Astrocyte (in vitro differentiated cells and primary cell): ENCODE measurements around the gene PARP1. TPM values are rescaled to one million over a fixed set of nuclear protein-coding genes. Genes with fewer than 3 reads are reported as not detected.

ENCODE experiments used
- DNase-seq: peaks from one replicate; pipeline ENCODE4 v3.0.0-alpha.2; 2010; ENCODE audit warnings: low read depth
- FAIRE-seq: peaks from 2 replicates; lab custom pipeline; 2011; peaks lifted over from hg19 to GRCh38; lab: Jason Lieb, UNC
- H2AFZ ChIP-seq: 2 replicates; pipeline ENCODE4 v1.6.0; 2012; ENCODE audit warnings: low read depth, low read length, inconsistent platforms
- H3K27ac ChIP-seq: 2 replicates; pipeline ENCODE4 v1.5.1; 2011; ENCODE audit warnings: low read depth, low read length, inconsistent platforms
- H3K27me3 ChIP-seq: 2 replicates; pipeline ENCODE4 v1.6.0; 2011; ENCODE audit warnings: low read length, inconsistent platforms; ENCODE audit not compliant: insufficient read depth
- H3K36me3 ChIP-seq: 2 replicates; pipeline ENCODE4 v1.5.1; 2011; ENCODE audit warnings: low read length, inconsistent platforms; ENCODE audit not compliant: insufficient read depth
- H3K4me1 ChIP-seq: 2 replicates; pipeline ENCODE4 v1.5.1; 2011; ENCODE audit warnings: low read length, inconsistent platforms; ENCODE audit not compliant: insufficient read depth
- H3K4me2 ChIP-seq: 2 replicates; pipeline ENCODE4 v1.6.0; 2012; ENCODE audit warnings: low read length, inconsistent platforms
- H3K4me3 ChIP-seq: 2 replicates; pipeline ENCODE4 v1.5.1; 2011; ENCODE audit warnings: low read depth, mild to moderate bottlenecking, low read length, inconsistent platforms; ENCODE audit not compliant: insufficient read depth
- H3K79me2 ChIP-seq: 2 replicates; pipeline ENCODE4 v1.6.0; 2012; ENCODE audit warnings: mild to moderate bottlenecking, low read length, inconsistent platforms; ENCODE audit not compliant: insufficient read depth
- H3K9ac ChIP-seq: 2 replicates; pipeline ENCODE4 v1.6.0; 2012; ENCODE audit warnings: mild to moderate bottlenecking, low read length, inconsistent platforms
- H3K9me3 ChIP-seq: 2 replicates; pipeline ENCODE4 v1.5.1; 2012; ENCODE audit warnings: low read depth, mild to moderate bottlenecking, low read length, inconsistent platforms; ENCODE audit not compliant: insufficient read depth
- H4K20me1 ChIP-seq: 2 replicates; pipeline ENCODE4 v1.6.0; 2012; ENCODE audit warnings: low read length, inconsistent platforms; ENCODE audit not compliant: insufficient read depth
- H3K27ac Mint-ChIP-seq: one replicate; pipeline ENCODE4 v1.8.0; 2021; ENCODE audit warnings: mild to moderate bottlenecking, mixed read lengths; ENCODE audit not compliant: unreplicated experiment
- H3K27me3 Mint-ChIP-seq: one replicate; pipeline ENCODE4 v1.8.0; 2021; ENCODE audit warnings: low read depth, mixed read lengths; ENCODE audit not compliant: unreplicated experiment
- H3K36me3 Mint-ChIP-seq: one replicate; pipeline ENCODE4 v1.8.0; 2021; ENCODE audit warnings: low read depth, mixed read lengths; ENCODE audit not compliant: unreplicated experiment
- H3K4me1 Mint-ChIP-seq: one replicate; pipeline ENCODE4 v1.8.0; 2021; ENCODE audit warnings: low read depth, mixed read lengths; ENCODE audit not compliant: unreplicated experiment
- H3K4me3 Mint-ChIP-seq: one replicate; pipeline ENCODE4 v1.8.0; 2021; ENCODE audit warnings: mild to moderate bottlenecking, moderate library complexity, mixed read lengths; ENCODE audit not compliant: unreplicated experiment
- H3K9me3 Mint-ChIP-seq: one replicate; pipeline ENCODE4 v1.8.0; 2021; ENCODE audit warnings: mild to moderate bottlenecking, mixed read lengths; ENCODE audit not compliant: unreplicated experiment
- CTCF ChIP-seq: IDR thresholded peaks from 2 replicates; pipeline ENCODE4 v1.5.1; 2011; ENCODE audit warnings: low read depth, mild to moderate bottlenecking, inconsistent platforms, low read length, moderate library complexity; ENCODE audit not compliant: insufficient read depth
- EZH2 ChIP-seq: IDR thresholded peaks from 2 replicates; pipeline ENCODE4 v1.6.1; 2012; ENCODE audit warnings: mild to moderate bottlenecking, low read length, inconsistent platforms; ENCODE audit not compliant: insufficient read depth
- total RNA-seq: library from RNA; stranded (reverse); gene quantifications from 2 replicates; pipeline ENCODE4 v1.2.1, GENCODE V29; 2021

Gene PARP1
- total RNA-seq, 1 donor from 2014 or later, result 57.8 TPM

- Histone ChIP-seq H3K27me3 (no peaks in the 10 kb centered on the region), H3K79me2 (no peaks in the 10 kb centered on the region), H2AFZ (no peak overlapping the region), H4K20me1 (peaks cover 4% of the 10 kb centered on the region), H3K27ac (no peak overlapping the region), H3K4me2 (no peak overlapping the region), H3K4me3 (no peak overlapping the region), H3K36me3 (peaks cover 56% of the 10 kb centered on the region), H3K4me1 (no peaks in the 10 kb centered on the region), H3K9me3 (no peaks in the 10 kb centered on the region), H3K9ac (no peak overlapping the region)
- Mint-ChIP-seq H3K27me3 (no peaks in the 10 kb centered on the region), H3K4me3 (no peak overlapping the region), H3K4me1 (no peaks in the 10 kb centered on the region), H3K36me3 (peaks cover 31% of the 10 kb centered on the region), H3K9me3 (no peaks in the 10 kb centered on the region), H3K27ac (no peak overlapping the region)
- TF ChIP-seq EZH2 (no peak), CTCF (no peak)
- no peak for DNase-seq
- FAIRE-seq, result no peak
Observed at GRCh38 chr1:226384717-226385116, 23.2 kb downstream of the PARP1 start.

DNA sequence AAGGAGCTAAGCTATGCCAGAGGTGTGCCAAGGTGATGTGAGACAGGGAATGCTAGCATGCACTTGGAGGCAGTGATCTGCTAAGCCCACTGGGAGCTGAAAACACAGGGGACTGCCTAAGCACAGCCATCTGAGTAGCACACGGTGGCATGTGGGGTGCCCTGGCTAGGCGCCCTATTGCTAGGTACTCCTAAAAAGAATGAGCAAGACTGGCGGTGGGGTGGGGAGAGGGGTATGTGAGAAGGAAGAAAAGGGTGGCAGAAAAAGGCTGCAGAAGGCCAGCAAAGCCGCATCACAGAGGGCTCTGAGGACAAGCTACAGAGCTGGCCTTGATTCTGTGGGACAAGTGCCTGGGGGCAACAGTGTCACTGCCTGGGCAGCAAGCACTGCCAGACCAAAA lies 23.9 kb downstream of the PARP1 start:
- Mint-ChIP-seq H3K36me3 (peaks cover 27% of the 10 kb centered on the region), H3K9me3 (no peaks in the 10 kb centered on the region), H3K27me3 (no peaks in the 10 kb centered on the region), H3K4me3 (no peak overlapping the region), H3K27ac (no peak overlapping the region), H3K4me1 (no peaks in the 10 kb centered on the region)
- H3K9me3 ChIP-seq, result no peaks in the 10 kb centered on the region
- TF ChIP-seq EZH2, result no peak
- no peak for TF ChIP-seq CTCF
- peaks cover 54% of the 10 kb centered on the region for H3K36me3 ChIP-seq
- H3K4me2 ChIP-seq, result no peak overlapping the region
- H3K4me3 ChIP-seq, result no peak overlapping the region
- H3K27me3 ChIP-seq, result no peaks in the 10 kb centered on the region
- H4K20me1 ChIP-seq, result no peaks in the 10 kb centered on the region
- H3K4me1 ChIP-seq, result no peaks in the 10 kb centered on the region
- FAIRE-seq, result no peak
- no peak overlapping the region for H3K9ac ChIP-seq
- H3K79me2 ChIP-seq, result no peaks in the 10 kb centered on the region
- no peak for DNase-seq
- H2AFZ ChIP-seq, result no peak overlapping the region
- H3K27ac ChIP-seq, result no peak overlapping the region

- H3K36me3 ChIP-seq, result peaks cover 54% of the 10 kb centered on the region
- H3K9ac ChIP-seq, result no peak overlapping the region
- no peak overlapping the region for H3K4me2 ChIP-seq
- no peaks in the 10 kb centered on the region for H4K20me1 ChIP-seq
- H3K36me3 Mint-ChIP-seq, result peaks cover 24% of the 10 kb centered on the region
- no peak for DNase-seq
- H3K4me3 Mint-ChIP-seq, result no peak overlapping the region
- no peaks in the 10 kb centered on the region for H3K4me1 ChIP-seq
- H3K27ac ChIP-seq, result no peak overlapping the region
- peaks cover 5% of the 10 kb centered on the region for H3K4me1 Mint-ChIP-seq
- no peaks in the 10 kb centered on the region for H3K27me3 Mint-ChIP-seq
- FAIRE-seq, result no peak
- no peaks in the 10 kb centered on the region for H3K9me3 Mint-ChIP-seq
- TF ChIP-seq CTCF, result no peak
- TF ChIP-seq EZH2, result no peak
- no peak overlapping the region for H3K4me3 ChIP-seq
- no peaks in the 10 kb centered on the region for H3K27me3 ChIP-seq
- no peaks in the 10 kb centered on the region for H3K9me3 ChIP-seq
- H3K27ac Mint-ChIP-seq, result no peak overlapping the region
- no peak overlapping the region for H2AFZ ChIP-seq
- H3K79me2 ChIP-seq, result no peaks in the 10 kb centered on the region
Observed at GRCh38 chr1:226382030-226382429, 25.9 kb downstream of the PARP1 start.
